GM19395 (cell line): Measurements from ENCODE around the gene NRM.
"Not testable (repeated sequence)": the region's sequence is repeated elsewhere in the genome, so short reads cannot be mapped to it uniquely, and the experiment has no call there.

ENCODE experiments used
- ATAC-seq: cut with Tn5 transposase; IDR thresholded peaks from one replicate; pipeline ENCODE4 v1.9.1; 2021; ENCODE audit warnings: mild to moderate bottlenecking, moderate library complexity; ENCODE audit not compliant: unreplicated experiment

NRM gene

GRCh38 chr6:30672445-30673253 lies 18.1 kb downstream of the NRM start, which contains the start of gene DHX16:
Gene DHX16, minus strand, starts transcription at chr6:30673006. Its CDS starts 165 bp downstream, at chr6:30672841.
- peak; percentile 75 for ATAC-seq

GRCh38 chr6:30670760-30671527 lies 19.8 kb downstream of the NRM start:
- no peak for ATAC-seq

- ATAC-seq, result not testable (repeated sequence)
These were observed 24.5 kb downstream of the NRM start for GRCh38 chr6:30666300-30666699.

GRCh38 chr6:30664994-30665767 lies 25.6 kb downstream of the NRM start:
- ATAC-seq, result no peak

GRCh38 chr6:30657922-30658321 lies 32.9 kb downstream of the NRM start:
- ATAC-seq, result not testable (repeated sequence)

GRCh38 chr6:30657454-30657853 lies 33.3 kb downstream of the NRM start:
- no peak for ATAC-seq

GRCh38 chr6:30656513-30656912 lies 34.3 kb downstream of the NRM start:
- no peak for ATAC-seq

GRCh38 chr6:30655743-30656094 lies 35.1 kb downstream of the NRM start:
- ATAC-seq, result no peak

GRCh38 chr6:30654798-30655742 lies 35.7 kb downstream of the NRM start:
- no peak for ATAC-seq

GRCh38 chr6:30651143-30651542 lies 39.6 kb downstream of the NRM start:
- ATAC-seq, result no peak

- peak; percentile 72 for ATAC-seq
These were observed 43.3 kb downstream of the NRM start for GRCh38 chr6:30647242-30648116.

- peak; percentile 51 for ATAC-seq
These were observed 44.1 kb downstream of the NRM start, which contains the start of gene C6orf136 for GRCh38 chr6:30646450-30647241. Gene C6orf136, plus strand, starts transcription at chr6:30647133. Its CDS starts 99 bp downstream, at chr6:30647232.

GRCh38 chr6:30645989-30646388 lies 44.8 kb downstream of the NRM start:
- ATAC-seq, result no peak

- ATAC-seq, result no peak
These were observed 46.0 kb downstream of the NRM start for GRCh38 chr6:30644769-30645168.

GRCh38 chr6:30643656-30644055 lies 47.1 kb downstream of the NRM start:
- no peak for ATAC-seq

- ATAC-seq, result no peak
These were observed 49.7 kb downstream of the NRM start for GRCh38 chr6:30641048-30641447.

GRCh38 chr6:30640481-30640880 lies 50.3 kb downstream of the NRM start:
- ATAC-seq, result no peak
